HCT116 (cell line): ENCODE measurements around the gene PRELID2. TPM values are rescaled to one million over a fixed set of nuclear protein-coding genes. Genes with fewer than 3 reads are reported as not detected.

Experiments used
- ATAC-seq: fragments of 200-7000 bp; cut with Tn5 transposase; 2 replicates; pipeline ENCODE4 v1.9.1; 2020; ENCODE audit warnings: mild to moderate bottlenecking, moderate library complexity
- BruUV-seq: library from RNA; stranded (reverse); fragments of 400-500 nt; replicated peaks from 2 replicates; lab custom pipeline; 2021; lab: Mats Ljungman, UMichigan
- CTCF ChIA-PET: fragments of 300-600 bp; sonication (Branson Sonifier 250); formaldehyde crosslinking; loops from one replicate; lab custom pipeline; 2021; ENCODE audit warnings: antibody characterized with exemption; lab: Charles Lee
- POLR2A ChIA-PET: fragments of 300-600, 350-600 bp; sonication (Branson Sonifier 250); formaldehyde crosslinking; loops from one replicate; lab custom pipeline; 2021; ENCODE audit warnings: antibody characterized with exemption; lab: Charles Lee
- RAD21 ChIA-PET, 2 experiments: fragments of 300-600 bp; sonication (Branson Sonifier 250); formaldehyde crosslinking; loops; one replicate each; lab custom pipeline; 2023; ENCODE audit warnings: low total read pairs in 2 of 2; ENCODE audit not compliant: uncharacterized antibody in 2 of 2, unreplicated experiment in 2 of 2, low non-redundant PET in 1 of 2; lab: Charles Lee
- DNase-seq: peaks from one replicate; pipeline ENCODE4 v3.0.0-alpha.2; 2010; ENCODE audit warnings: low read depth, low spot score
- H2AFZ ChIP-seq: fragments of 200-600 bp; shearing (Covaris generic), sonication (generic); 2 replicates; pipeline ENCODE4 v1.6.1; 2017; ENCODE audit warnings: low read depth, mixed run types, mixed read lengths, antibody characterized with exemption, low read length; ENCODE audit not compliant: poor library complexity, severe bottlenecking
- H3K27ac ChIP-seq: 2 replicates; pipeline ENCODE4 v1.5.1; 2012; ENCODE audit warnings: low read depth, low read length
- H3K27me3 ChIP-seq: fragments of 200-600 bp; sonication (generic); 2 replicates; pipeline ENCODE4 v1.6.1; 2016; ENCODE audit warnings: mixed run types, low read length, mixed read lengths; ENCODE audit not compliant: insufficient read depth
- H3K36me3 ChIP-seq, 2 experiments: fragments of 200-500 bp in 1 of 2; fragments of 200-600 bp in 1 of 2; sonication (Bioruptor generic) in 1 of 2; sonication (generic) in 1 of 2; 2 replicates each; pipeline versions ENCODE4 v1.5.1 to v1.6.1; 2014 to 2016; ENCODE audit warnings: low read length in 2 of 2, inconsistent platforms in 1 of 2, mixed read lengths in 1 of 2, mixed run types in 1 of 2; ENCODE audit not compliant: insufficient read depth in 2 of 2, control insufficient read depth in 1 of 2
- H3K4me1 ChIP-seq, 2 experiments: fragments of 200-600 bp in 1 of 2; sonication (generic) in 1 of 2; 2 replicates each; pipeline versions ENCODE4 v1.5.1 to v1.6.1; 2012 to 2017; ENCODE audit warnings: low read length in 2 of 2, inconsistent platforms in 1 of 2, mild to moderate bottlenecking in 1 of 2, mixed read lengths in 1 of 2, mixed run types in 1 of 2, moderate library complexity in 1 of 2; ENCODE audit not compliant: insufficient read depth in 2 of 2, control insufficient read depth in 1 of 2
- H3K4me2 ChIP-seq: fragments of 200-600 bp; sonication (generic); 2 replicates; pipeline ENCODE4 v1.6.1; 2017; ENCODE audit warnings: mixed run types, low read length, mixed read lengths
- H3K4me3 ChIP-seq, 2 experiments: fragments of 200-600 bp in 1 of 2; sonication (generic) in 1 of 2; replicated peaks in 1 of 2; 2 replicates each; pipeline ENCODE4 v1.5.1; 2011 to 2016; ENCODE audit warnings: low read length in 2 of 2, control low read depth in 1 of 2, low read depth in 1 of 2, mild to moderate bottlenecking in 1 of 2, mixed read lengths in 1 of 2, mixed run types in 1 of 2
- H3K79me2 ChIP-seq: fragments of 200-600 bp; sonication (generic); 2 replicates; pipeline ENCODE4 v1.6.1; 2017; ENCODE audit warnings: mild to moderate bottlenecking, mixed run types, low read length, moderate library complexity, mixed read lengths; ENCODE audit not compliant: insufficient read depth
- H3K9ac ChIP-seq: fragments of 200-600 bp; sonication (generic); 2 replicates; pipeline ENCODE4 v1.6.1; 2016; ENCODE audit warnings: low read length, mixed read lengths
- H3K9me2 ChIP-seq: fragments of 200-600 bp; sonication (generic), shearing (Covaris generic); 2 replicates; pipeline ENCODE4 v1.6.1; 2017; ENCODE audit warnings: mixed run types, mild to moderate bottlenecking, moderate library complexity; ENCODE audit not compliant: insufficient read depth
- H3K9me3 ChIP-seq, 2 experiments: fragments of 200-500 bp in 1 of 2; fragments of 200-600 bp in 1 of 2; sonication (Bioruptor generic) in 1 of 2; sonication (generic) in 1 of 2; 2 replicates each; pipeline ENCODE4 v1.6.1; 2014 to 2017; ENCODE audit warnings: low read length in 2 of 2, mixed read lengths in 2 of 2, inconsistent platforms in 1 of 2, low read depth in 1 of 2, mild to moderate bottlenecking in 1 of 2, mixed run types in 1 of 2, moderate library complexity in 1 of 2; ENCODE audit not compliant: control insufficient read depth in 1 of 2, insufficient read depth in 1 of 2
- H4K20me1 ChIP-seq: fragments of 200-600 bp; sonication (generic), shearing (Covaris generic); 2 replicates; pipeline ENCODE4 v1.6.1; 2017; ENCODE audit warnings: mixed run types, mild to moderate bottlenecking, moderate library complexity; ENCODE audit not compliant: insufficient read depth
- CBX3 ChIP-seq: IDR thresholded peaks from 2 replicates; pipeline ENCODE4 v1.6.1; 2012; ENCODE audit warnings: low read depth
- ELF1 ChIP-seq: IDR thresholded peaks from 2 replicates; pipeline ENCODE4 v1.6.1; 2012; ENCODE audit warnings: low read depth, borderline replicate concordance
- EZH2 ChIP-seq: fragments of 200-600 bp; sonication (generic); IDR thresholded peaks from 2 replicates; pipeline ENCODE4 v1.6.1; 2017; ENCODE audit warnings: antibody characterized with exemption, mixed run types
- FOSL1 ChIP-seq: IDR thresholded peaks from 2 replicates; pipeline ENCODE4 v1.6.1; 2012; ENCODE audit warnings: low read depth
- JUND ChIP-seq: IDR thresholded peaks from 2 replicates; pipeline ENCODE4 v1.6.1; 2012
- POLR2A ChIP-seq: IDR thresholded peaks from 2 replicates; pipeline ENCODE4 v1.7.0; 2011; ENCODE audit warnings: borderline replicate concordance; ENCODE audit not compliant: insufficient read depth, insufficient read length; ENCODE audit errors: extremely low read depth
- POLR2AphosphoS5 ChIP-seq: IDR thresholded peaks from 2 replicates; pipeline ENCODE4 v1.6.1; 2011; ENCODE audit warnings: mild to moderate bottlenecking, low read depth, low read length, moderate library complexity
- SIN3A ChIP-seq: IDR thresholded peaks from 2 replicates; pipeline ENCODE4 v1.6.1; 2012; ENCODE audit warnings: low read depth
- SRF ChIP-seq: IDR thresholded peaks from 2 replicates; pipeline ENCODE4 v1.6.1; 2012; ENCODE audit warnings: low read depth
- YY1 ChIP-seq: IDR thresholded peaks from 2 replicates; pipeline ENCODE4 v1.6.1; 2011; ENCODE audit warnings: low read length, low read depth, moderate library complexity, mild to moderate bottlenecking; ENCODE audit not compliant: insufficient replicate concordance; ENCODE audit errors: extremely low read depth
- intact Hi-C: fragments of 100-400 bp; cut with micrococcal nuclease; formaldehyde crosslinking; loops from 2 replicates; pipeline ENCODE4 v1.10.0; 2022
- total RNA-seq: library from RNA; stranded (reverse); gene quantifications from one replicate; pipeline ENCODE4 v1.2.1, GENCODE V29; 2021; ENCODE audit not compliant: unreplicated experiment
- TF ChIP-seq, protein P1 (sequence below): IDR thresholded peaks from 2 replicates; pipeline ENCODE4 v1.6.1; 2012
- TF ChIP-seq, protein P2 (sequence below): IDR thresholded peaks from 2 replicates; pipeline ENCODE4 v1.6.1; 2011; ENCODE audit warnings: mild to moderate bottlenecking, low read length, moderate library complexity; ENCODE audit not compliant: insufficient replicate concordance; ENCODE audit errors: extremely low read depth
- TF ChIP-seq, protein P3 (sequence below): IDR thresholded peaks from 2 replicates; pipeline ENCODE4 v1.6.1; 2012
- TF ChIP-seq, protein P4 (sequence below), 3 experiments: fragments of 200-600 bp in 1 of 3; sonication (generic) in 1 of 3; IDR thresholded peaks in 2 of 3; conservative IDR thresholded peaks in 1 of 3; 2 replicates each; pipeline ENCODE4 v1.5.1; 2012 to 2017; ENCODE audit warnings: low read depth in 2 of 3, low read length in 2 of 3, antibody characterized with exemption in 1 of 3, borderline replicate concordance in 1 of 3, control low read depth in 1 of 3, mild to moderate bottlenecking in 1 of 3, mixed read lengths in 1 of 3, mixed run types in 1 of 3, moderate library complexity in 1 of 3; ENCODE audit not compliant: insufficient read depth in 1 of 3

The PRELID2 gene
- total RNA-seq, 1 experiment from 2014 or later, result 20.1 TPM

DNA sequence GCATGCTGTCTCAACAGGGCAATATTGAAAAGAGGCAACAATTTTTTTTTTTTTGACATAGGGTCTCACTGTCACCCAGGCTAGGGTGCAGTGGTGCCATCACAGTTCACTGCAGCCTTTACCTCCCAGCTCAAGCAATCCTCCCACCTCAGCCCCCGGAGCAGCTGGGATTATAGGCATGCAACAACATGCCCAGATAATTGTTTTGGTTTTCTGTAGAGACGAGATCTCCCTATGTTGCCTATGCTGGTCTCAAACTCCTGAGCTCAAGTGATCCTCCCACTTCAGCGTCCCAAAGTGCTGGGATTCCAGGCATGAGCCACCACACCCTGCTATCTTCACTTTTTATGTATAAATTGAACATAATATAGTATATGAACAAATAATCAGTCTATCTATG, 47.6 kb downstream of the PRELID2 start:
- BruUV-seq, result no TSS peak

More for the DNA sequence above, 47.6 kb downstream of the PRELID2 start:
- DNase-seq (no peak), ATAC-seq (no peak)
- Histone ChIP-seq H3K4me1 (no peaks in the 10 kb centered on the region), H3K36me3 (no peaks in the 10 kb centered on the region; a peak in 1 of 4 replicates), H3K27me3 (no peaks in the 10 kb centered on the region), H3K9me2 (no peaks in the 10 kb centered on the region), H2AFZ (no peak overlapping the region), H3K79me2 (no peaks in the 10 kb centered on the region), H3K4me2 (no peak overlapping the region), H4K20me1 (no peaks in the 10 kb centered on the region), H3K9ac (no peak overlapping the region), H3K4me3 (no peak overlapping the region), H3K27ac (no peak overlapping the region), H3K9me3 (no peaks in the 10 kb centered on the region)
- intact Hi-C loops, result no loop called here
- RAD21 ChIA-PET, result no interaction called here
- POLR2A ChIA-PET, result no interaction called here
- TF ChIP-seq JUND (no peak), SRF (no peak), YY1 (no peak), POLR2AphosphoS5 (no peak), POLR2A (no peak), ELF1 (no peak), EZH2 (no peak), FOSL1 (no peak), CBX3 (no peak), SIN3A (no peak)
- TF ChIP-seq, protein P1, sequence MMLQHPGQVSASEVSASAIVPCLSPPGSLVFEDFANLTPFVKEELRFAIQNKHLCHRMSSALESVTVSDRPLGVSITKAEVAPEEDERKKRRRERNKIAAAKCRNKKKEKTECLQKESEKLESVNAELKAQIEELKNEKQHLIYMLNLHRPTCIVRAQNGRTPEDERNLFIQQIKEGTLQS, result no peak
- TF ChIP-seq, protein P2, sequence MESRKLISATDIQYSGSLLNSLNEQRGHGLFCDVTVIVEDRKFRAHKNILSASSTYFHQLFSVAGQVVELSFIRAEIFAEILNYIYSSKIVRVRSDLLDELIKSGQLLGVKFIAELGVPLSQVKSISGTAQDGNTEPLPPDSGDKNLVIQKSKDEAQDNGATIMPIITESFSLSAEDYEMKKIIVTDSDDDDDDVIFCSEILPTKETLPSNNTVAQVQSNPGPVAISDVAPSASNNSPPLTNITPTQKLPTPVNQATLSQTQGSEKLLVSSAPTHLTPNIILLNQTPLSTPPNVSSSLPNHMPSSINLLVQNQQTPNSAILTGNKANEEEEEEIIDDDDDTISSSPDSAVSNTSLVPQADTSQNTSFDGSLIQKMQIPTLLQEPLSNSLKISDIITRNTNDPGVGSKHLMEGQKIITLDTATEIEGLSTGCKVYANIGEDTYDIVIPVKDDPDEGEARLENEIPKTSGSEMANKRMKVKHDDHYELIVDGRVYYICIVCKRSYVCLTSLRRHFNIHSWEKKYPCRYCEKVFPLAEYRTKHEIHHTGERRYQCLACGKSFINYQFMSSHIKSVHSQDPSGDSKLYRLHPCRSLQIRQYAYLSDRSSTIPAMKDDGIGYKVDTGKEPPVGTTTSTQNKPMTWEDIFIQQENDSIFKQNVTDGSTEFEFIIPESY, result no peak
- TF ChIP-seq, protein P3, sequence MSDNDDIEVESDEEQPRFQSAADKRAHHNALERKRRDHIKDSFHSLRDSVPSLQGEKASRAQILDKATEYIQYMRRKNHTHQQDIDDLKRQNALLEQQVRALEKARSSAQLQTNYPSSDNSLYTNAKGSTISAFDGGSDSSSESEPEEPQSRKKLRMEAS, result no peak
- TF ChIP-seq, protein P4, sequence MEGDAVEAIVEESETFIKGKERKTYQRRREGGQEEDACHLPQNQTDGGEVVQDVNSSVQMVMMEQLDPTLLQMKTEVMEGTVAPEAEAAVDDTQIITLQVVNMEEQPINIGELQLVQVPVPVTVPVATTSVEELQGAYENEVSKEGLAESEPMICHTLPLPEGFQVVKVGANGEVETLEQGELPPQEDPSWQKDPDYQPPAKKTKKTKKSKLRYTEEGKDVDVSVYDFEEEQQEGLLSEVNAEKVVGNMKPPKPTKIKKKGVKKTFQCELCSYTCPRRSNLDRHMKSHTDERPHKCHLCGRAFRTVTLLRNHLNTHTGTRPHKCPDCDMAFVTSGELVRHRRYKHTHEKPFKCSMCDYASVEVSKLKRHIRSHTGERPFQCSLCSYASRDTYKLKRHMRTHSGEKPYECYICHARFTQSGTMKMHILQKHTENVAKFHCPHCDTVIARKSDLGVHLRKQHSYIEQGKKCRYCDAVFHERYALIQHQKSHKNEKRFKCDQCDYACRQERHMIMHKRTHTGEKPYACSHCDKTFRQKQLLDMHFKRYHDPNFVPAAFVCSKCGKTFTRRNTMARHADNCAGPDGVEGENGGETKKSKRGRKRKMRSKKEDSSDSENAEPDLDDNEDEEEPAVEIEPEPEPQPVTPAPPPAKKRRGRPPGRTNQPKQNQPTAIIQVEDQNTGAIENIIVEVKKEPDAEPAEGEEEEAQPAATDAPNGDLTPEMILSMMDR (IDR thresholded peaks at IDR 0.05 in 2 of 3, conservative IDR thresholded peaks at IDR 0.05 in 1 of 3; ENCODE audit: borderline replicate concordance in 1 of 3, insufficient read depth in 1 of 3, low read depth in 2 of 3, low read length in 2 of 3), result no peak
- CTCF ChIA-PET, result no interaction called here
